ENCODE measurements around the gene ETV4.

DNA sequence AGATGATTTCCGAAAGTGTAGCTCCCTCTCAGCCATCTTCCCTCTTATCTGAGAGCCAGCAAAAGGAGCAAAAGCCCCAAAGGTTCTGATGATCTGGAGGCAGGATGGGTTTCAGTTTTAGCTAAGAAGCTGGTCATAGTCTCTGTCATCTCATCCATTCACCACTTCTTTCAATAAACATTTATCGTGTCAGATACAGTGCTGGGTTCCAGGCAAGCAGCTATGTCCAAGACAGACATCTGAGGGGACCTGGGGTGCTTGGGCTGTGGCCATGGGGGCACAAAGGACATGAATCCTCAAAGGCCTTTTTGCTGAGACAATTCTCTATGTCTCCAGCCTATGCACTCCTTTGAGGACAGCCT lies 1.0 kb upstream of the ETV4 start:
- TF ChIP-seq EZH2 (IDR thresholded peaks at IDR 0.05), result no peak
- TF ChIP-seq POLR2AphosphoS5 (IDR thresholded peaks at IDR 0.05; ENCODE audit: borderline replicate concordance, low read depth, low read length), result no peak
- TF ChIP-seq FOXP2 (optimal IDR thresholded peaks at IDR 0.05; ENCODE audit: control extremely low read depth, extremely low read length, insufficient read depth), result no peak
